Endometrial microvascular endothelial cells (primary cell): ENCODE results near the gene SYNDIG1. TPM values are rescaled to one million over a fixed set of nuclear protein-coding genes. Genes with fewer than 3 reads are reported as not detected.

Experiments
- in situ Hi-C: cut with HindIII; loops from 2 replicates; pipeline ENCODE4 v1.10.0; 2017; ENCODE audit warnings: low sequenced_read_pairs, low pct_unique_long_range_greater_than_20kb; ENCODE audit errors: inconsistent ontology term
- total RNA-seq: library from RNA; depleted of rRNA; stranded (reverse); fragments of >200 nt; gene quantifications from one replicate; pipeline ENCODE4 v1.2.3, GENCODE V29; 2015; ENCODE audit errors: inconsistent ontology term

Gene SYNDIG1
- not detected for total RNA-seq

DNA sequence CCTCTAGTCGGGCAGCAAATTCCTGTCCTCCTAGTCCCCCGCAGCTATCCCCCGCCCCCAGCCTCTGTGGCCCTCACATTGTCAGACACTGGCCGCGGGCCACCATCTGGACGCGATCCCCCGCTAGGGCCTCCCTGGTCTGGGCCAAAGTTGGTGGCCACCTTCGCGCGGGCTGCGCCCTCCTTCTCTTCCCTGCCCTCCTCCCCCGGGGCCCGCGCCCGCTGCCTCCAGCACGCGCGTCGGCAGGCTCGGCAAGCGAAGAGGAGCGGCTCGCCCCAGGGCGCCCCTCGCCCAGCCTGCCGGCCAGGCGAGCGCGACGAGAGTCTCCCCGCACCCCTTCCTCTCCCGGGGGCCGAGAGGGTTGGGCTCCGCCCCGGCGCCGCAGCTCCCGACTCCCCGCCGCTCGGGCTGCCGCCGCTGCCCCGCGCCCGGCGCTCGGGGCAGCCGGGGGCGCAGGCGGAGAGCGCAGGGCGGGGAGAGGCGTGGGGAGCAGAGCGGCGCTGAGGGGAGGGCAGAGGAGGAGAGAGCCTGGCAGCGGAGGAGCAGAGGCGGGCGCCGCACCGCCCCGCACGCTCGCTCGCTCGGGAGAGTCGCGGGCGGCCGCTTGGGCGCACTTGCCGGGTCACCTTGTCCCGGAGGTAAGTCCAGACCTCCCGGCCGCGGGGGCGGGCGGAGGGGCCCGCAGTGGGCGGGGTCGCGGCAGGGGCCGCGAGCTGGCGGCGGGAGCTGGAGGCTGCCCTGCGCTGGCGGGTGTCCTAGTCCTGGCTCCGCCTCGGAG is at the start of gene SYNDIG1:
SYNDIG1 (plus strand) TSS at position 514 of the 778 bp plus-strand sequence. CDS start 73,469 bp downstream, outside the sequence.
- in situ Hi-C loops = no loop called here

- in situ Hi-C loops = no loop called here
Observed at GRCh38 chr20:24419786-24420185, 49.6 kb upstream of the SYNDIG1 start.

DNA sequence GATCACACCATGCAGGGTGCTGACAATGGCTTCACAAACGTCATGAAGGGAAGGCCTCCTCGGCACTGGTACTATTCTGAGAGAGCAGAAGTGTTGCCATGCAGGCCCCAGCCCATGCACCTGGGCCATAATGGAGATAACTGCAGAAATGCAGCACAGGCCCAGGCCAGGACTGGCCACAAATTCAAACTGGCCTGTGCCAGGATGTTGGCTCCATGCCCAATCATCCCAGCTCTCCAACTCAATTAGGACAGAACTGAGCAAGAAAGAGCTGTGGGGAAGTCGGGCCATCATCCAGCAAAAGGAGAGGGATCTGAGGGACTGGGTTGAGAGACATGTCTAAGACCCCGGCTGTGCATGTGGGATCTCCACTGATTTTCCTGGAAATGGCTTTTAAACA is 48.9 kb upstream of the SYNDIG1 start:
- in situ Hi-C loops = no loop called here

- in situ Hi-C loops = no loop called here
Observed at GRCh38 chr20:24421071-24421470, 48.4 kb upstream of the SYNDIG1 start.

DNA sequence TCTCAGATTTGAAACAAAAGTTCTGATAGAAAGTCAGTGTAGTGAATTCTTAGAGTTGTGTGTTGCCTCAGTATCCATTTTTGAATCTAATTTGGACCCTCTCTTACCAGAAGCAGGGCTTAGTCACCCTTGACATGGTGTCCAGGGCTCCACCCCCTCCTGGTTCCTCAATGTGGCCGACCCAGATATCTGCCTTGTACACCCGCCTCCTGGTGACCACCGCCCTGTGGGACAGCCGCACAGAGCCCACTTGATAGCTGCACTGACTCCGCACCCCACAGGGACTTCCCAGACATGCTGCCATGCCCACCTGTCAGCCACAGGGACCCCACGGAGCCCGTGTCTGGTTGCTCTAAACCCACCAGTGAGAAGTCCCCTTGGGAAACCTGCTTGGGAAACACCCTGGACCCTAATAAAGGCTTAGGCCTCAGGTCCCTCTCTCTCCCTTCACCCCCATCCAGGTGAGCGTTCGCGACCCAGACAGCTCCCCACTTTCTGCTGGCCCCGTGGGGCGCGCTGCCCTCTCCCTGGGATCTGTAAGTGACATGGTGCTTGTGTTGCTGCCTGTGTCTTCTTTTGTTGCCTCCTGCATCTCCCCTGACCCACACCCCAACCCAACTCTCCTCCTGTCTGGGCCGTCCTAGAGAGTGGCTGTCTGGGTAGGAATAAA is 47.2 kb upstream of the SYNDIG1 start:
- in situ Hi-C loops = no loop called here

DNA sequence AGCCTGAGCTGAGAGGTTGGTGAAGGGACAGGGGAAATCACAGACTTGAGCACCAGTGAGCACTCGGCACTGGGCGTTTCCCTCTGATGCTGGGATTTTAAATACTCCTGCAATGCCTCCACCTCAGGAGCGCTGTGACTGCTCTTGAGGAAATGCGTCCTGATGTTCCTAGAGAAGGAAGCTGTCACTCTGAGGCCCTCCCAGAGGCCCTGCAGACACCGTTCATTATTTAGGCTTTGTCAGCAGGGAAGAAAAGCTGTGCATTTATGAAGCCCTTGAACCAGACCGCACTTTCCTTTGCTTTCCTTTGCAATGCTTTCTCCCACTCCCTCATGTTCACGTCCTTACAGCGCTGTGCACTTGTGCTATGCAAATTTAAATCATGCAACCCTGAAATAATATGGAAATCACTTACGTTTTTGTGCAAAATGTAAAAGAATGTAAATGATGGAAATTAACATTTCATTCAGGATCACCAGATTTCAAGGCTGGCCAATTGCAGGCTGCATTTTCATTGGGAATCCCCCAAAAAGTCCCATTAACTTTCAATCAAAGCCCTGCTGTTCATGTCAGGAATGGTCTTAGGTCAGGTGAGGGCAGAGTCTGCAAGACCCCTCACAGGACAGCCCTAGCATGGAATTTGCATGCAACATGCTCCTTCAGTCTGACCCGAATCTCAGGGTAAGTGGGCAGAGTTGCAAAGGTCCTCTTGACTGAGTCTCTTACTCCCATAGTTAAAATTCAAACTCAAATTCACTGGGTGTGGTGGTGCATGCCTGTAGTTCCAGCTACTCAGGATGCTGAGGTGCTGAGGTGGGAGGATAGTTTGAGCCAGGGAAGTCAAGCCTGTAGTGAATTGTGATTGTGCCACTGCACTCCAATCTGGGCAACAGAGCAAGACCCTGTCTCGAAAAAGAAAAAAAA is 45.8 kb upstream of the SYNDIG1 start:
- in situ Hi-C loops = no loop called here

GRCh38 chr20:24425523-24426135 is 43.8 kb upstream of the SYNDIG1 start:
- in situ Hi-C loops = no loop called here

DNA sequence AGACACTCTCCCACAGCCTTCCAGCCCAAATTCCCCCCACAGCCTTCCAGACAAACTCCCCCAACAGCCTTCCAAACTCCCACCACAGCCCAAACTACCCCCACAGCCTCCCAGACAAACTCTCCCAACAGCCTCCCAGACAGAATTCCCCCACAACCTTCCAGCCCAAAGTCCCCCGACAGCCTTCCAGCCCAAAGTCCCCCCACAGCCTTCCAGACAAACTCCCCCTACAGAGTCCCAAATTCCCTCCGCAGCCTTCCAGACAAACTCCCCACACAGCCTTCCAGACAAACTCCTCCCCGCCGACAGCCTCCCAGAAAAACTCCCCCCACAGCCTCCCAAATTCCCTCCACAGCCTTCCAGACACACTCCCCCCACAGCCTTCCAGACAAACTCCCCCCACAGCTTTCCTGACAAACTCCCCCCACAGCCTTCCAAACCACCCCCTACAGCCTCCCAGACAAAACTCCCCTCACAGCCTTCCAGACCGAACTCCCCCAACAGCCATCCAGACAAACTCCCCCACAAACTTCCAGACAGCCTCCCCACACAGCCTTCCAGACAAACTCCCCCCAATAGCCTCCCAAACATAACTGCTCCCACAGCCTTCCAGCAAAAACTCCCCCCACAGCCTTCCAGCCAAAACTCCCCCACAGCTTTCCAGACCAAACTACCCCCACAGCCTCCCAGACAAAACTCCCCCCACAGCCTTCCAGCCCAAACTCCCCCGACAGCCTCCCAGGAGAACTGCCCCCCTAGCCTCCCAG is 38.0 kb upstream of the SYNDIG1 start:
- in situ Hi-C loops = no loop called here

- in situ Hi-C loops = no loop called here
Observed at GRCh38 chr20:24432046-24432442, 37.4 kb upstream of the SYNDIG1 start.

DNA sequence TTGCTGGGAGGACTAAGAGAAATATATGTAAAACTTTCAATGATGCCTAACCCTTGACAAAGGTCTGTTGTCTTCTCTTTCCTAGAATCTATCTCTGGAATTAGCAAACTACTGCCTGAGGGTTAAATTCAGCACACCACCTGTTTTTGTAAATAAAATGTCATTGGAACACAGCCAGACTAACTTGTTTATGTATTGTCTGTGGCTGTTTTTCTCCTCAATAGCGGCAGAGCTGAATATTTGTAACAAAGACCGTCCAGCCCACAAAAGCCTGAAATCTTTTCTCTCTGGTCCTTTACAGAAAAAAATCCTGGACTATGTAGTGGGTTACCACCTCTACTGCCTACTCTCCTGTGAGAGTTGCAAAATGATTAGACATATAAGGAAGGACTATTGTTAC is 33.3 kb upstream of the SYNDIG1 start:
- in situ Hi-C loops = no loop called here

DNA sequence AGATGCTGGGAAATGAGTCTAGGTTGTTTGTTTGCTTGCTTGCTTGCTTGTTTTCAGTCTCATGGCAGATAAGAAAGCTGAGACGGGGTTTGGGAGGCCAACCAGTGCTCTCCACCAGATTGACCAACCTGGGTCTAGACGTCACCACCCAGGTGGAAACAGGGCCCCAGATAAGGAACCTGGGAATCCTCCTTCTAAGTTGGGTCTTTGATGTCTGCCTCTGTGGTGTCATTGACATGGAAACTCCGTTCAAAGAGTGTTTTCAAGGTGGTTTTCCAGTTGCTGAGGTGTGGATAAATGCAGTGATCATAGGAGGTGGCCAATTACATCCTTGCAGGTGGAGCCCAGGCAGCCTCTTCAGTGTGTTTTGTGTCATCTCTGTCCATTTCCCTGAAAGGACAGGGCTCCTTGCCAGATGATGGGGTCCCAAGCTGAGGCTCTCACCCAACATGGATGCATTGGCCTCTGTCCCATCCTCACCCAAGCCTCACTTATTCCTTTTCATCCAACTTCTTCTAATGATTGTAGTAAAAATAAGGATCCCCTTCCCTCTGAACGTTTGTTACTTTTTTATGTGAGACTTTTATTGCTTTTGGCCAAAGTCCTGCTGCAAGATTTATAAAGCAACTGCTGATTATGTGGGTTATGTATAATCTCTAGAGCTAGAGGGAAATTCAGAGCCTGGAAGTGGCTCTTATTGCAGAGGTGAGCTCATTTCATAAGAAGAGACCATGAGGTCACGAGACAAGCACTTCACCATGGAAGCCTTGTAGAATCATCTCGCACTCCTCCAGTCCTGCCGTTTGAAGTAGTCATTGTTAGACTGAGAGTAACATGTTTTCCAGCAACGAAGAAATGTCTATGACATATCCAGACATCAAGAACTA is 32.0 kb upstream of the SYNDIG1 start:
- in situ Hi-C loops = no loop called here

GRCh38 chr20:24438331-24438730 is 31.1 kb upstream of the SYNDIG1 start:
- in situ Hi-C loops = no loop called here

DNA sequence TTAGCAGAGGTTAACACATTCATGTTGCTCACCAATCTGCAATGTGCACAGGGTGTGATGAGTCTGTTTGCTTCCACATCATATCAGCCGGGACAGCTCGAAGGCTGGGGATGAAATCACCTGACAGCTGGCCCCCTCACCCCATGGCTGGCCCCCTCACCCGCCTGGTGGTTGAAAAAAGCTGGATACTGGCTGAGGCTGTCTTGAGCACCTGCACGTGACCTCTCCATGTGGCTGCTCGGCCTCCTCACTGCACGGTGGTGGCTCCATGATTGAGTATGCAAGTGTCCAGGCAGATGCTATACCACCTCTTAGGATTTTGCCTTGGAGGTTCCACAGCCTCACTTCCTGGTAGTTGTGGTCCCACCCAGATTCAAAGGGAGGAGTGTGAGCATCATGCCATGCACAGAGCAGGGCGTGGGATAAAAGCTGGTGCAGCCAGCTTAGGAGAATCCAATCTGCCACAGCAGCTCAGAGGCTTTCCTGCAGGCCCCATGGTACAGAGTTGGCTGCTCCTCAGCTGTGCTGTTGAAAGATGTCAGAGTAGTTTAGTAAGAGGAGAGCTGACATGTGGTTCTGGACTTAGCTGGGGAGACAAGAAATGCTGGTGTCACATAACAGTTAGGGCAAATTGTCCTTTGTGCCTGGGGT is 29.6 kb upstream of the SYNDIG1 start:
- in situ Hi-C loops = no loop called here

DNA sequence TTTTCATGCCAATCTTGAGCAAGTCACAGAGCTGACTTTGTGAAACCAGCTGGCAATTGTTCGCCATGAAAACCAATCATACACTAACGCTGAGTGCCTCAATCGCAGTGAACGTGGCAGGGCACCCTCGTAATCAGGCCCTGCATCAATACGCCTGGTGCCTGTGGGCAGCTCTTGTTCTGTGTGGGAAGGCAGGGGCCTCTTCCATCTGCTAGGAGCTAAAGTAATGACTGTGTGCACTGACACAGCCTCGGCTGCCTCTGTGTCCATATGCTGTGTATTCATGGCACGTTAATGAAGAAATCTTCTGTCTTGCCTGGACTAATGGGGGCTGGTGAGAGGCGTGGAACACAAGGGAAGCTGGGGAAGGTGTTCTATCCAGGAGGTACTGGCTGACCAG is 27.8 kb upstream of the SYNDIG1 start:
- in situ Hi-C loops = no loop called here

- in situ Hi-C loops = no loop called here
Observed at GRCh38 chr20:24442909-24443308, 26.5 kb upstream of the SYNDIG1 start.

DNA sequence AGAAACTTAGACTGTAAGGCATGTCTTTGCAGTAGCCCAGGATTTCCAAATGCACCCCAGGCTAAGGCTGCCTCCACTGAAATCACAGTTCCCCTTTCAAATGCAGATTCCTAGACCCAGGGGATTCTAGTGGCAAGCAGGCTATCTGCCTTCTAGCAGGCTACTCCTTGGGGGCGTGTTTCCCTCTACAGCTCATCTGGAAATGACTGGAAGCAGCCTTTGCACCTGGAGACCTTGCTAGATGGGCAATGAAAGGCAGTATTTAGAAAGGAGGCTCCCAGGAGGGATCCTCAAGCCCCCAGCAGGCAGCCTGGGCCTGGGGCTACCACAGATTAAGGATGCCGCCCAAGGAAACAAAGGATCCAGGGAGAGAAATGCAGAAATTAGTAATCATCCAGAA is 26.0 kb upstream of the SYNDIG1 start:
- in situ Hi-C loops = no loop called here
